Measurements from ENCODE around the gene MALAT1. TPM values are rescaled to one million over a fixed set of nuclear protein-coding genes. Genes with fewer than 3 reads are reported as not detected.

MALAT1 gene
- total RNA-seq: 2,968 and 4,091 TPM in 2 replicates

DNA sequence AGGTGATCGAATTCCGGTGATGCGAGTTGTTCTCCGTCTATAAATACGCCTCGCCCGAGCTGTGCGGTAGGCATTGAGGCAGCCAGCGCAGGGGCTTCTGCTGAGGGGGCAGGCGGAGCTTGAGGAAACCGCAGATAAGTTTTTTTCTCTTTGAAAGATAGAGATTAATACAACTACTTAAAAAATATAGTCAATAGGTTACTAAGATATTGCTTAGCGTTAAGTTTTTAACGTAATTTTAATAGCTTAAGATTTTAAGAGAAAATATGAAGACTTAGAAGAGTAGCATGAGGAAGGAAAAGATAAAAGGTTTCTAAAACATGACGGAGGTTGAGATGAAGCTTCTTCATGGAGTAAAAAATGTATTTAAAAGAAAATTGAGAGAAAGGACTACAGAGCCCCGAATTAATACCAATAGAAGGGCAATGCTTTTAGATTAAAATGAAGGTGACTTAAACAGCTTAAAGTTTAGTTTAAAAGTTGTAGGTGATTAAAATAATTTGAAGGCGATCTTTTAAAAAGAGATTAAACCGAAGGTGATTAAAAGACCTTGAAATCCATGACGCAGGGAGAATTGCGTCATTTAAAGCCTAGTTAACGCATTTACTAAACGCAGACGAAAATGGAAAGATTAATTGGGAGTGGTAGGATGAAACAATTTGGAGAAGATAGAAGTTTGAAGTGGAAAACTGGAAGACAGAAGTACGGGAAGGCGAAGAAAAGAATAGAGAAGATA, at the start of gene MALAT1:
MALAT1 (plus strand) TSS at position 69 of the 736 bp plus-strand sequence.

DNA sequence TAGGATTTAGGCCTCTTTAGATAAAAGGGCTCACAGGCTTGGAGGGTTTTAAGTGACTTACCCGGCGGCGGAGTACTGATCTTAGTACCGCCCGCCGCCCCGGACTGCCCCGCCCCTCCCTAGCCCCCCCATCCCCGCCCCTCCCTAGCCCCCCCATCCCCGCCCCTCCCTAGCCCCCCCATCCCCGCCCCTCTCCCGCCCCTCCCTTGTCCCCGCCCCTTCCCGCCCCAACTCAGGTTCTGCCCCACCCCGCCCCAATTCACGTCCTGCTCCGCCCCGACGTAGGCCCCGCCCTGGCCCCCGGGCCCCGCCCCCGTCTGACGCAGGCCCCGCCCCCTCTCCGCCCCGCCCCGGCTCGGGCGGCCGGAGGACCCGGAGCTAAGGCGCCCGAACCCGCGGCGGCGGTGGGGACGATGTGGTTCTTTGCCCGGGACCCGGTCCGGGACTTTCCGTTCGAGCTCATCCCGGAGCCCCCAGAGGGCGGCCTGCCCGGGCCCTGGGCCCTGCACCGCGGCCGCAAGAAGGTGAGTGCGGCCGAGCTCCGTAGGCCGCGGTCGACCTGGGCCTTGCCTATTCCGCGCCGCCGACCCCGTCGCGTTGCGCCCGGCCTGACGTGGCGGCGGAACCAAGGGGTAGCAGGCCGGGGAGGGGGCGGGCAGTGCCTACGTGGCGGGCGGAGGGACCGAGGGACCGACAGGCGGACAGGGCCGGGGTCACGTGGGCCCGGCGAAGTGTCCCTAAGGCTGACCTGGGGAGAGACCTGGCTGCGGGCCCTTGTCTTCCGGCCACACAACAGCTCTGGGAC, 26.1 kb downstream of the MALAT1 start, which contains the start of gene SCYL1:
SCYL1 (plus strand) TSS at position 343 of the 805 bp plus-strand sequence; CDS start at position 414, 71 bp downstream.

Other genes starting within 250 kb of the MALAT1 start
- 3.3 and 3.4 TPM in 2 replicates for gene POLA2, start 237.1 kb upstream of the MALAT1 start, total RNA-seq
- 7.3 and 8.2 TPM in 2 replicates for gene CDC42EP2, start 184.2 kb upstream of the MALAT1 start, total RNA-seq
- gene DPF2, start 165.2 kb upstream of the MALAT1 start, total RNA-seq: 17.8 and 25.1 TPM in 2 replicates
- 0.09 and 0.22 TPM in 2 replicates for gene TIGD3, start 144.3 kb upstream of the MALAT1 start, total RNA-seq
- 0.87 and 1.3 TPM in 2 replicates for gene SLC25A45, start 116.4 kb upstream of the MALAT1 start, total RNA-seq
- gene FRMD8, start 112.4 kb upstream of the MALAT1 start, total RNA-seq: 73.0 and 77.6 TPM in 2 replicates
- gene NEAT1, start 76.2 kb upstream of the MALAT1 start, total RNA-seq: 50.3 and 79.9 TPM in 2 replicates
- 36.6 and 44.3 TPM in 2 replicates for gene SCYL1, start 26.0 kb downstream of the MALAT1 start, total RNA-seq
- gene LTBP3, start 59.3 kb downstream of the MALAT1 start, total RNA-seq: 15.6 and 23.5 TPM in 2 replicates
- gene ZNRD2, start 71.4 kb downstream of the MALAT1 start, total RNA-seq: 26.7 and 33.2 TPM in 2 replicates
- gene FAM89B, start 73.5 kb downstream of the MALAT1 start, total RNA-seq: 14.4 and 15.2 TPM in 2 replicates
- gene EHBP1L1, start 77.0 kb downstream of the MALAT1 start, total RNA-seq: 3.1 and 3.4 TPM in 2 replicates
- gene KCNK7, start 96.8 kb downstream of the MALAT1 start, total RNA-seq: under 0.01 and 0.17 TPM in 2 replicates
- 55.4 and 62.3 TPM in 2 replicates for gene MAP3K11, start 115.2 kb downstream of the MALAT1 start, total RNA-seq
- gene PCNX3, start 116.7 kb downstream of the MALAT1 start, total RNA-seq: 11.4 and 11.8 TPM in 2 replicates
- gene SIPA1, start 139.1 kb downstream of the MALAT1 start, total RNA-seq: 41.6 and 57.3 TPM in 2 replicates
- 14.4 and 15.2 TPM in 2 replicates for gene RELA, start 163.9 kb downstream of the MALAT1 start, total RNA-seq
- gene KAT5, start 213.2 kb downstream of the MALAT1 start, total RNA-seq: 37.0 and 43.6 TPM in 2 replicates
- gene RNASEH2C, start 221.8 kb downstream of the MALAT1 start, total RNA-seq: 52.2 and 55.8 TPM in 2 replicates